Measurements from ENCODE around the gene MCRIP1.

MCRIP1 gene

DNA sequence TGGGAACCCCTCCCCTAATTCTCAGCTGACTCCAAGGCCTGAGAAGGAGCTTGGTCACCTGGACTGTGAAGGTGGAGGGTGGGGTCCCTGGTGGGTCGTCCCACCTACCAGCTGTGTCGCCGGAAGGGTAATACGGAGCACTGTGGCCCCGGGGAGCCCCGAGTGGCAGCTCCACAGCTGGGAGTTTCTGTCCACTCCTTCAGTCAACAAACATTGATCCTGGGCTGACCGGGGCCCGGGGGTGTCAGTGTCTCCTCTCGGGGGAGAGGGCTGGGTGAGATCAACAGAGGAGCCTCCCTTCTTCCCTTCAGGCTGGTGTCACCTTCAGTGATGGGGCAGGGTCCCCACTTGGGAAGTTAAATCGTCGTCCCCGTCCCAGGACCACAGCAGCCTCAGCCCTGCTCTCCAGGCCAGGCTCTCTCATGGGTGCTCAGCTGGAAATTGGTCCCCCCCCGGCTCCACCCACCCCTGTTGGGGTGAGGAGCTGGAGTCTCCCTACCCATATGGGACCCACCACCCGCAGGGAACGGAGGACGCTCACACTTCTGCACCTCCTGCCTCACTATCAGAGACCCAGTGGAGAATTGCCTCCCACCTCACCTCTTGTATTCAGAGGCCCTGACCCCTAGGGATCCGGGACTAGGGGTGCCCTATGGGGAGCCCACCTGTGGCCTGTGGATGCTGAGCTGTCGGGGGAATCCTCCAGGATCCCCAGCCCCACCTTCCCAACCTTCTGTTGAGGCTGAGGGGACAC lies 27.2 kb downstream of the MCRIP1 start:
- no peak for DNase-seq (ENCODE audit: low read depth in 3 of 3, low spot score in 1 of 3)

DNA sequence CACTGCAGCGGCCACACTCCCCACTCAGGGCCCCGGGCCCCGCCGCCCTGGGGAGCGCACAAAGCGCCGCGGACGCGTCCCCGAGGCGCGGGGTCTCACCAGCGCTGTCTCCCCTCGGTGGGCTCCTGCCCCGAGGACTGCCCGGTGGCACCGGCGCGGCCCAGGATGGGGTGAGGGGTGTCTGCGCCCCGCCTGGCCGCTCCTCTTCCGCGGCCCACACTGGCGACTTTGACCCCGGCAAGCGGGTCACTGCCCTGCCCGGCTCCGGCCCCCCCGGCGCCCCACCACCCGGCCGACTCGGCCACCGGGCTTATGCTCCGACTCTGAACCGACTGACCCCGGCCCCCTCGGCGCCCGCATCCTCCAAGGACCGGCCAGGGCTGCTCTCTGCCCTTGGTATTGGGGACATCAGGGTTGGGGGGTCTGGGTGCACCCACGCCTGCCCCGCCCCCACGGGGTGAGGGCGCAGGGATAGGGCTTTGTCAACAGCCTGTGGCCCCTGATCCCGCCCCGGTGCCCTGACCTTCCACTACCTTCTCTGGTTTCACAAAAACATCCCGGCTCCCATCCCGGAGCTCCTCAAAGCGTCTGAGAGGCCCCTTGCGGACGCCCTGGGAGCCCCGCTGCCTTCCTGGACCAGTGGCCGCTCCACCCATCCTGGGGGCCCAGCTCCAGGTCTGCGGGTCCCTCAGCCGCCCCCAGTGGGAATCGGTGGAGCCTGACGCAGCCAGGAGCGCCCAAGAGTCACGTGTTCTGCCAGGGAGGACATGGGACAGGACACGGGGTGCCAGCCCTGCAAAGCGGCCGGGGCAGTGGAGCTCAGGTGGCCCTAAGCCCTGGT lies 28.3 kb downstream of the MCRIP1 start:
- no peak for DNase-seq (ENCODE audit: low read depth in 3 of 3, low spot score in 1 of 3)

DNA sequence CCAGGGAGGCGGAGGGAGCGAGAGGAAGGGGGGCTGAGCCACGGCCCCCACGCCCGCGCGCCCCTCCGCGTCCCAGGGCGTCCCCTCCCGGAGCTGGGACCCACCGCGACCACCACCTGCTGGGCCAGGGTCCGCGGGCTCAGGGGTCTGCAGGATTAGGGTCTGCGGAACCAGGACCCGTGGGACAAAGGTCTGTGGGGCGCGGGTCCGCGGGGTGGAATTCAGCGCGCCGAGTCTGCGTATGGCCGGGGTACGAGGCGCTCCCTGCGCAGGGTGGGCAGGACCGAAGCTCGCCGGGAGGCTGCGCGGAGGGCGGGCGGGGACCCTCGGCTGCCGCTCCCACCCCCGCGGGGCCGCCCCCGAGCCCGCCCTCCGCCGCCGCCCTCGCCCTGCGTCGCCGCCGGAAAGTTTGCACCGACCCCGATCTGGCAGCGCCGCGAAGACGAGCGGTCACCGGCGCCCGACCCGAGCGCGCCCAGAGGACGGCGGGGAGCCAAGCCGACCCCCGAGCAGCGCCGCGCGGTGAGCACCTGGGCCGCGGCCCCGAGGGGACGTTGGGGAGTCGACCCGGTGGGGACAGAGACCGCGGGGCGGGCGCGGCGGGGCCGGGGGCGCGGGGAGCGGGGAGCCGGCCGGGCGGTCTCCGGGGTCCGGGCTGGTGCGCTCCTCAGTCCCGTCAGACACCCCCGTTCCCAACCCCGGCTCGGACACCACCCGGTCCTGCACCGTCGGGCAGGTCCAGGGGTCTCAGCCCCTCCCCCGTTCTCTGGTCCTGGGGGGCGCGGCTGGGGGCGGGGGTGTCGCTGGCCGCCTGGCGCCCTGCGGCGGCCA lies 29.1 kb downstream of the MCRIP1 start, which contains the start of gene GCGR:
Gene GCGR (plus strand): TSS at position 423 of the 831 bp plus-strand sequence. CDS start 4,869 bp downstream, outside the sequence.
- no peak for DNase-seq (ENCODE audit: low read depth in 3 of 3, low spot score in 1 of 3)

DNA sequence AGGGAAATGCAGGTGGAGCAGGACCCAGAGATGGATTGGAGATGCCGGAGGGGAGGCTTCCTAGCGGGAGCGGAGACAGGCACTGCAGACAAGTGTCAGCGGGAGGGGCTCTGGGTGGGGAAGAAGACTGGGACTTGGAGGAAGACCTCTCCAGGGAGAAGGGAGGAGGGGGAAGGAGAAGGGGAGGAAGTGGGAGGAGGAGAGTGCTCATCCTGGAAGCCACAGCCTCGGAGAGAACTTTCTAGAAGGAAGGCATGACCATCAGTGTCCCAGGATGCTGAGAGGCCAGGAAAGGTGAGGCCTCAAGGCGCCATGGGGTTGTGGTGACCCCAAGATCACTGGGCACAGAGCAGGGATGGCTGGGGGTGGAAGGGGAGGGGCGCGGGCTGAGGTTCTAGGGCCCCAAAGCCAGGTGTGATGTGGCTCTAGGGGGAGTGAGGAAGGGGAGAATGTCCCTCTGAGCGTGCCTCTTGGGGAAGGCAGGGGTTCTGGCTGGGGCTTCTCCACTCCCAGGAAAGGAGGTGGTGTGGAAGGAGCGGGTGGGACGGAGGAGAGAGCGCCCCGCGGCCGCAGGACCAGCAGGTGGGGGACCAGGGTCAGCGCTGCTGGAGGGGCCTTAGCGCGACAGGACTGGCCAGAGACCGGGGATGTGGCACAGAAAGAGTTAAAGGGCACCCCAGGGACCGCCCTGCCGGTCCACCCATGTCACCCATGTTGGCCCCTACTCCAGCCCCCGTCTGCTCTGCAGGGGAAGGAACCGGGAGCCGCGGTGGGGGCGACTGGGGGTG lies 30.0 kb downstream of the MCRIP1 start:
- no peak for DNase-seq (ENCODE audit: low read depth in 3 of 3, low spot score in 1 of 3)

DNA sequence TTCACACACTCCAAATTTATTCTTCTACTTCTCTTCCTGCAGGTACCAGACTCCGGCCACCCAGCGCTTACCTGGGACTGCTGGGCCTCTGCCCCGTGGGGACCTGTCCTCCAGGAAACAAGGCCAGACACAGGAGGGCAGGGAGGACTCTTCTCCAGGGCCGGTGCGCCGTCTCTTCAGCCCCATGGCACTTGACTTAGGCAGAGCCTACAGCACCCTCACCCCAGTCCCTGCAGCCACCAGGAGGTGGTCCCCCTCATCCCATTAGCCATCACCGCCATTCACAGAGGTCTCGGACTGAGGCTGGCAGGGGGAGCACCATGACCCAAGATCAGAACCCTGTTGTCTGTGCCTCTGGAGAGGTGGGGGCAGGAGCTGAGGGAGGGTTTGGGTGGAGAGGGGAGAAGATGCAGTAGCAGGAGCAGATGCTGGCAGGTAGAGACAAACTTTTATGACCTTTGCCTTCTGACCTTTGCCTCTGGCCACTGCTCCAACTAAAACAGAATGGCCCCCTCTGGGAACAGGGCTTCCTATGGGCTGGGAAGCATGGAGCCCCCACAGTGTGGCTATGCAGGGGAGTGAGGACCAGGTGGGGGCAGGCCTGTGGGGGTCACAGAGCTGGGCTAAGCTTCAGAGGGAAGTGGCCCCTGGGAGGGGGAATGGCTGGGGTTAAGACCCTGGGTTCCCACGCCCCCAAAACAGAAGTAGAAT lies 30.9 kb downstream of the MCRIP1 start:
- DNase-seq (ENCODE audit: low read depth in 3 of 3, low spot score in 1 of 3), result no peak

DNA sequence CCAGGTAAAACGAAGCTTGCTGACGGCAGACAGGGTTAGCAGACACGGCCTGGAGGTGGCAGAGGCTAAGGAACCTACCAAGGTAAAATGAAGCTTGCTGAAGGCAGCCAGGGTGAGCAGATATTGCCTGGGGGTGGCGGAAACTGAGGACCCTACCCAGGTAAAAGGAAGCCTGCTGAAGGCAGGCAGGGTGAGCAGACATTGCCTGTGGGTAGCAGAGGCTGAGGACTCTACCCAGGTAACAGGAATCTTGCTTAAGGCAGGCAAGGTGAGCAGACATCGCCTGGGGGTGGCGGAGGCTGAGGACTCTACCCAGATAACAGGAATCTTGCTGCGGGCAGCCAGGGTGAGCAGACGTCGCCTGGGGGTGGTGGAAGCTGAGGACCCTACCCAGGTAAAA lies 31.8 kb downstream of the MCRIP1 start:
- no peak for DNase-seq (ENCODE audit: low read depth in 3 of 3, low spot score in 1 of 3)

DNA sequence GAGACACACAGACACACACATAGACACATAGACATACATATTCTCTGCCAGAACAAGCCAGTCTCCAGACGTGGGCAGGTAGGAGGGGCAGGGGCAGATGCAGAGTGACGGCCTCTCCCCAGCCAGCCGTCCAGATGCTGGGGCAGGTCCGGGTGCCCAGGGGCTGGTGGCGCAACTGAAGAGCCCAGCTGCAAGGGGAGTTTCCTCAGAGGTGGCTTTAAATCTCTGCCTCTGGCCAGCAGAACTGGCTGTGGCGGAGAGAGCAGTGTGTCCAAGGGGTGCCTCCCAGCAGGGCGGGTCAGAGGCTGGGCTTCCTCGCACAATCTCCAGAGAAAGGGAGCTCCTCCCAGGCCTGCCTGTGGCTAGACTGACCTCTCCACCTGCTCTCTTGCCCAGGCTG lies 38.6 kb downstream of the MCRIP1 start:
- DNase-seq (ENCODE audit: low read depth in 3 of 3, low spot score in 1 of 3), result no peak

DNA sequence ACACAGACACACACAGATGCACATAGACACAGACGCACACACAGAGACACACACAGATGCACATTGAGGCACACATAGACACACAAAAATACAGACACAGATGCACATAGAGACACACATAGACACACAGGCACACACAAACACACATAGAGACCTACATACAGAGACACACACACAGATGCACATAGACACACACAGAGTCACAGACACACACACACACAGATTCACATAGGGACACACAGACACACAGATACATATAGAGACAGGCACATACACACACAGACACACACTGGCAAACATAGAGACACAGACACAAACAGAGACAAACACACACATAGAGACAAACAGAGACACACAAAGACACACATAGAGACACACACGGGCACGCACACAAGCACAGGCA lies 39.0 kb downstream of the MCRIP1 start:
- no peak for DNase-seq (ENCODE audit: low read depth in 3 of 3, low spot score in 1 of 3)

DNA sequence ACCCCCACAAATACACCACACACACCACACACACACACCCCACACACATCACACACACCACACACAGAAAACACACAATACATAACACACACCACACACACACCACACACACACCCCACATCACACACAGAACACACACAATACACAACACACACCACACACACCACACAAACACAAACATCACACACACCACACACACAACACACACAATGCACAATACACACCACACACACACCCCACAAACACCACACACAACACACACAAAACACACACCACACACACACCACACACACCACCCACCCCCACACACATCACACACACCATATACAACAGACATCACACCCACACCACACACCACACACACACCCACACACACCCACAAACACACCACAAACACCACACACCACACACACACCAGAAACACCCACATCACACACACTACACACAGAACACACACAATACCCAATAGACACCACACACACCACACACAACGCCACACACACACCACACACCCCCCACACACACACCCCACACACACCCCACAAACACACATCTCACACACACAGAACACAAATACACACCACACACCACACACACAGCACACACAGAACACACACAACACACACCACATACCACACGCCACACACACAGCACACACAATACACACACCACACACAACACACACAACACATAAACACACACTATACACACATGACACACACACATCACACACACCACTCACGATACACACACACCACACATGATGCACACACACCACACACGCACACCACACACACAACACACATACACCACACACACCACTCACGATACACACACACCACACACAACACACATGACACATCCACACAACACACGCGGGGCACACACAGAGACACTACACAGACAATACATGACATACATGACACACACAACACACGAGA lies 40.1 kb downstream of the MCRIP1 start:
- DNase-seq (ENCODE audit: low read depth in 3 of 3, low spot score in 1 of 3), result no peak

Data from stimulated activated CD4-positive, alpha-beta T cell treated with anti-CD3 and anti-CD28 coated beads, TNF-alpha, amount 100 ng/mL, for 1 hour (primary cell).